GM18861 (cell line): ENCODE results near the gene PHLDA2.

Source experiments
- ATAC-seq: cut with Tn5 transposase; IDR thresholded peaks from one replicate; pipeline ENCODE4 v1.9.1; 2021; ENCODE audit not compliant: unreplicated experiment

The PHLDA2 gene

GRCh38 chr11:2898366-2899079 lies 30.7 kb downstream of the PHLDA2 start:
- ATAC-seq, result peak; percentile 40

- ATAC-seq, result no peak
Measured at GRCh38 chr11:2897048-2897447, 32.2 kb downstream of the PHLDA2 start.

GRCh38 chr11:2896047-2896446 lies 33.2 kb downstream of the PHLDA2 start:
- ATAC-seq, result no peak

- ATAC-seq, result no peak
Measured at GRCh38 chr11:2893935-2894334, 35.3 kb downstream of the PHLDA2 start.

- ATAC-seq, result no peak
Measured at GRCh38 chr11:2892967-2893528, 36.2 kb downstream of the PHLDA2 start.

- ATAC-seq, result no peak
Measured at GRCh38 chr11:2892215-2892966, 36.8 kb downstream of the PHLDA2 start.

- ATAC-seq, result no peak
Measured at GRCh38 chr11:2891326-2892214, 37.6 kb downstream of the PHLDA2 start.

- no peak for ATAC-seq
Measured at GRCh38 chr11:2890466-2891294, 38.5 kb downstream of the PHLDA2 start.

GRCh38 chr11:2889362-2890273 lies 39.6 kb downstream of the PHLDA2 start:
- no peak for ATAC-seq

GRCh38 chr11:2888266-2888968 lies 40.8 kb downstream of the PHLDA2 start:
- no peak for ATAC-seq

GRCh38 chr11:2887515-2888195 lies 41.6 kb downstream of the PHLDA2 start:
- ATAC-seq, result no peak

- no peak for ATAC-seq
Measured at GRCh38 chr11:2886936-2887335, 42.3 kb downstream of the PHLDA2 start.

GRCh38 chr11:2886191-2886894 lies 42.9 kb downstream of the PHLDA2 start:
- ATAC-seq, result no peak

- peak; percentile 69 for ATAC-seq
Measured at GRCh38 chr11:2885678-2886081, 43.5 kb downstream of the PHLDA2 start, which contains the start of gene CDKN1C. CDKN1C (minus strand) TSS chr11:2885775; CDS start chr11:2885456, 319 bp downstream.

- no peak for ATAC-seq
Measured at GRCh38 chr11:2885017-2885677, 44.1 kb downstream of the PHLDA2 start.

GRCh38 chr11:2883979-2884815 lies 45.0 kb downstream of the PHLDA2 start:
- ATAC-seq, result no peak
